UCSD-AML1 (cell line): ENCODE results near the gene ABCD1.
A peak's percentile ranks its signal among the peaks of the same experiment; 100 is the strongest.

Source experiments
- DNase-seq: peaks from one replicate; lab custom pipeline; 2025; ENCODE audit not compliant: unreplicated experiment; lab: John Stamatoyannopoulos, UW

The ABCD1 gene

GRCh38 chrX:153755136-153755535 is 30.5 kb downstream of the ABCD1 start:
- DNase-seq = no peak

GRCh38 chrX:153761863-153762262 is 37.2 kb downstream of the ABCD1 start:
- no peak for DNase-seq

GRCh38 chrX:153762626-153763173 is 38.0 kb downstream of the ABCD1 start:
- no peak for DNase-seq

- no peak for DNase-seq
Measured at GRCh38 chrX:153763298-153763932, 38.8 kb downstream of the ABCD1 start.

- peak; percentile 77 for DNase-seq
Measured at GRCh38 chrX:153763989-153764755, 39.5 kb downstream of the ABCD1 start, which contains the start of gene PLXNB3. Gene PLXNB3, plus strand, starts transcription at chrX:153764249. Its CDS starts 1,287 bp downstream, at chrX:153765536.

DNA sequence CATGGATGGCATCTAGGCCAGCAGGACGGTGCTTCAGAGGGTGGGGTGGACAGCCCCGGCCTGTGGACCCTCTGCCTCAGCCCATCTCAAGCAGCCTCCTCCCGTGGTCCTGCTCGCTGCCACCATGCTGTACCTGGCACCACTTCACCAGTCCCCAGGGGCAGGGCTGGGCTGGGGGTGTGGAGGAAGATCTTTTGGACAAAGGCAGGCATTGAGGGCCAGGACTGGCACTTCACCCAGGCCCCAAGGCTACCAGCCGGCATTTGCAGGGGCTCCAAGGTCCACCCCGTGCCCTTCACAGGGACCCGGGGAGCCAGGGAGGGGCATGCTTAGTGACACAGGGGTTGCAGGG is 40.1 kb downstream of the ABCD1 start:
- DNase-seq = no peak

GRCh38 chrX:153765138-153766079 is 40.8 kb downstream of the ABCD1 start:
- peak; percentile 45 for DNase-seq

DNA sequence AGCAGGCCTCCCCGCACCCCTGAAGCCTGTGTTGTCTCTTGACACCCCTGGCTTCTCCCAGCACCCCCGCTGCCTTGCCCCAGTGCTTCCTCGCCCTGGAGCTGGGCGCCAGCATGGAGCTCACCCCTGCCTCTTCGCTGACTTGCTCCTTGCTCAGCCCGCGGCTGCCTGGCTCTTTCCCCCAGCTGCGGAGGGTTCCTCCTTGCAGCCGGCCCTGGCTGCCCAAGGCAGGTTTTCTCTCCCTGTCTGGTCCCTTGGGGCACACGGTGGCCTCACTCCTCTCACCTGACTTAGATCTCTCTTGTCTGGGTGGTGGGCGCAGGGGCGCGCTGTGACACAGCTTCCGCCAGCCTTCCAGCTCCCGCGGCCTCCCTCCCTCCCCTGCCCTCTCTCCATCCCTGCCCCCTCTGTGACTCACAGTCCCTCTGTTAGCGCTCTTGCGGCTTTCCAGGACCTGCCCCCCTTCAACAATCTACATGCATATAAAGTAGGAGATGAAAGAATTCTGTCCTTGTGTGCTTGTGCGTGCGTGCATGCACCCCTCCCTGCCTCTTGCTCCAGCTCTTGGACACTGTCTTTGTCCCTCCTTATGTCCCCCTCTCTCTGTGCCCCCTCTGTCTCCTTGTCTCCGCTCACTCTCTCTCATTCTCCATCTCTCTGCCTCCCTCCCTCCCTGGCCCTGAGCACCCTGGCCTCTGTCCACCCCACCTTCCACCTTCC is 41.6 kb downstream of the ABCD1 start:
- peak; percentile 65 for DNase-seq

DNA sequence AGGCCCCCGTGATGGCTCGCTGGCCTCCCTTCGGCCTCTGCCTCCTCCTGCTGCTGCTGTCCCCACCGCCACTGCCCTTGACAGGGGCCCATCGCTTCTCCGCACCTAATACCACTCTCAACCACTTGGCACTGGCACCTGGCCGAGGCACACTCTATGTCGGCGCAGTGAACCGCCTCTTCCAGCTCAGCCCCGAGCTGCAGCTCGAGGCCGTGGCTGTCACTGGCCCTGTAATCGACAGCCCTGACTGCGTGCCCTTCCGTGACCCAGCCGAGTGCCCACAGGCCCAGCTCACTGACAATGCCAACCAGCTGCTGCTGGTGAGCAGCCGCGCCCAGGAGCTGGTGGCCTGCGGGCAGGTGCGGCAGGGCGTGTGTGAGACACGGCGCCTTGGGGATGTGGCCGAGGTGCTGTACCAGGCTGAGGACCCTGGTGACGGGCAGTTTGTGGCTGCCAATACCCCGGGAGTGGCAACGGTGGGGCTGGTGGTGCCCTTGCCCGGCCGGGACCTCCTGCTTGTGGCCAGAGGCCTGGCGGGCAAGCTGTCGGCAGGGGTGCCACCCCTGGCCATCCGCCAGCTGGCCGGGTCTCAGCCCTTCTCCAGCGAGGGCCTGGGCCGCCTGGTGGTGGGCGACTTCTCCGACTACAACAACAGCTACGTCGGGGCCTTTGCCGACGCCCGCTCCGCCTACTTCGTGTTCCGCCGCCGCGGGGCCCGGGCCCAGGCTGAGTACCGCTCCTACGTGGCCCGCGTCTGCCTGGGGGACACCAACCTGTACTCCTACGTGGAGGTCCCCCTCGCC is 42.4 kb downstream of the ABCD1 start:
- no peak for DNase-seq

DNA sequence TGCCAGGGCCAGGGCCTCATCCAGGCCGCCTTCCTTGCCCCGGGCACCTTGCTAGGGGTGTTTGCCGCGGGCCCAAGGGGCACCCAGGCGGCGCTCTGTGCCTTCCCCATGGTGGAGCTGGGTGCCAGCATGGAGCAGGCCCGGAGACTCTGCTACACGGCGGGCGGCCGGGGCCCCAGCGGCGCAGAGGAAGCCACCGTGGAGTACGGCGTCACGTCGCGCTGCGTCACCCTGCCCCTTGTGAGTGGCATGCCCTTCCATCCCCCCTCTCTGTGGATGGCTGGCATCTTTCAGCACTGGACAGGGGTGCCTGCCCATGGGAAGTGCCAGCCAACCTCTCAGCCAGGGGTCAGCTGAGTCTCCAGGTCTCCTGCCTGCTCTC is 43.0 kb downstream of the ABCD1 start:
- DNase-seq = no peak

GRCh38 chrX:153768311-153769157 is 43.9 kb downstream of the ABCD1 start:
- DNase-seq = no peak

GRCh38 chrX:153769158-153769864 is 44.7 kb downstream of the ABCD1 start:
- no peak for DNase-seq

GRCh38 chrX:153769865-153770600 is 45.4 kb downstream of the ABCD1 start:
- DNase-seq = no peak

DNA sequence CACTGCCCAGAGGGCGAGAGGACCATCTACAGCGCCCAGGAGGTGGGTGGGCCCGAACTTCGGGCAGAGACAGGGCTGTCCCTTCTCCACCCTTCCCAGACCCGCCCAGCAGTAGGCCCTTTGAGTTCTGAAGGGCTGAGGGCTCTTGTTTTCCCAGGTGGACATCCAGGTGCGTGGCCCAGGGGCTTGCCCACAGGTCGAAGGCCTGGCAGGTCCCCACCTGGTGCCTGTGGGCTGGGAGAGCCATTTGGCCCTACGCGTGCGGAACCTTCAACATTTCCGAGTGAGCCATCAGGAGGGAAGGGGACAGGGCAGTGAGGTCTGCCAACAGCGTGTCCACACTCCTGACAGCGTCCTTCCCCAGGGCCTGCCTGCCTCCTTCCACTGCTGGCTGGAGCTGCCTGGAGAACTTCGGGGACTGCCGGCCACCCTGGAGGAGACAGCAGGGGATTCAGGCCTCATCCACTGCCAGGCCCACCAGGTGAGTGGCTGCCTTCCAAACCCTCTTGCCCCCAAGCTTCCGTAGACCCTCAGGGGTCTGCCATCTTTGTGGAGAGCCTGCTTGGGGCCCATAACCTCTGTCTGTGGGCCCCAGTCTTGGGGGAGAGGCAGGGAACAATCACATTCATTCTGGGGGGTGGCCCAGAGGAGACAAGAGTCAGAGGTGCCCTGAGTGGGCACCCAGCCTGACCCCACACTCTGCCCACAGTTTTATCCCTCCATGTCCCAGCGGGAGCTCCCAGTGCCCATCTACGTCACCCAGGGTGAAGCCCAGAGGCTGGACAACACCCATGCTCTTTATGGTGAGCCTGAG is 46.2 kb downstream of the ABCD1 start:
- DNase-seq = no peak

DNA sequence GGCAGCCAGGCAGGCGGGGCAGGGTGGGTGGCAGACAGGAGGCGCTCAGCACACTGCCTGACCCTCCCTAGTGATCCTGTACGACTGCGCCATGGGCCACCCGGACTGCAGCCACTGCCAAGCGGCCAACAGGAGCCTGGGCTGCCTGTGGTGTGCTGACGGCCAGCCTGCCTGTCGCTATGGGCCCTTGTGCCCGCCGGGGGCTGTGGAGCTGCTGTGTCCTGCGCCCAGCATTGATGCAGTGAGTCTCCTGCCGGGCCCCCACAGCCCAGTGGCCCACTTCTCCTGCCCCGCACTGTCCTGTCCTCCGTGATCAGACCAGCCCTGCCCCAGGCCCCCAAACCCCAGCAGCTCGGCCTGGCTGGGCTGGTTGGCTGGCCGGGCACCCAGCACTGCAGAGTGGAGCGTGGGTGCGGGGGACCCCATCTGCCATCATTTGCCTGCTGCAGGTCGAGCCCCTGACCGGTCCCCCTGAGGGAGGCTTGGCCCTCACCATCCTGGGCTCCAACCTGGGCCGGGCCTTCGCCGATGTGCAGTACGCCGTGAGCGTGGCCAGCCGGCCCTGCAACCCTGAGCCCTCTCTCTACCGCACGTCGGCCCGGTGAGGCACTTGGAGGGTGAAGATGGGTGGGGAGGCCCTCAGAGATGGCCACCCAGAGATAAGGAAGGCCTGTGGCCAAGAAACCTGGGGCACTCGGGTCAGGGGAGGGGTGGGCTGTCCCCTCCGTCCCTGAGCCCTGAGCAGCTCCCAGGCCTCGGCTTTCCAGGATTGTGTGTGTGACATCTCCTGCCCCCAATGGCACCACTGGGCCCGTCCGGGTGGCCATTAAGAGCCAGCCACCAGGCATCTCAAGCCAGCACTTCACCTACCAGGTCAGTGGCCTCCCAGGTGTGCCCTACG is 47.0 kb downstream of the ABCD1 start:
- DNase-seq = no peak
